Neuron (in vitro differentiated cells): ENCODE measurements around the gene KCNAB1.

ENCODE experiments used
- H2AFZ ChIP-seq: one replicate; pipeline ENCODE4 v1.6.1; 2013; ENCODE audit warnings: low read depth, mild to moderate bottlenecking, inconsistent platforms, low read length, moderate library complexity
- H3K27me3 ChIP-seq: one replicate; pipeline ENCODE4 v1.6.1; 2013; ENCODE audit warnings: low read length; ENCODE audit not compliant: insufficient read depth
- H3K36me3 ChIP-seq: one replicate; pipeline ENCODE4 v1.6.1; 2013; ENCODE audit warnings: low read length; ENCODE audit not compliant: insufficient read depth
- H3K4me1 ChIP-seq: one replicate; pipeline ENCODE4 v1.6.1; 2013; ENCODE audit warnings: low read length; ENCODE audit not compliant: insufficient read depth
- H3K4me3 ChIP-seq: 2 replicates; pipeline ENCODE4 v1.5.1; 2013; ENCODE audit warnings: mild to moderate bottlenecking, low read length, moderate library complexity
- H3K9me3 ChIP-seq: one replicate; pipeline ENCODE4 v1.6.1; 2013; ENCODE audit warnings: low read length

Gene KCNAB1

DNA sequence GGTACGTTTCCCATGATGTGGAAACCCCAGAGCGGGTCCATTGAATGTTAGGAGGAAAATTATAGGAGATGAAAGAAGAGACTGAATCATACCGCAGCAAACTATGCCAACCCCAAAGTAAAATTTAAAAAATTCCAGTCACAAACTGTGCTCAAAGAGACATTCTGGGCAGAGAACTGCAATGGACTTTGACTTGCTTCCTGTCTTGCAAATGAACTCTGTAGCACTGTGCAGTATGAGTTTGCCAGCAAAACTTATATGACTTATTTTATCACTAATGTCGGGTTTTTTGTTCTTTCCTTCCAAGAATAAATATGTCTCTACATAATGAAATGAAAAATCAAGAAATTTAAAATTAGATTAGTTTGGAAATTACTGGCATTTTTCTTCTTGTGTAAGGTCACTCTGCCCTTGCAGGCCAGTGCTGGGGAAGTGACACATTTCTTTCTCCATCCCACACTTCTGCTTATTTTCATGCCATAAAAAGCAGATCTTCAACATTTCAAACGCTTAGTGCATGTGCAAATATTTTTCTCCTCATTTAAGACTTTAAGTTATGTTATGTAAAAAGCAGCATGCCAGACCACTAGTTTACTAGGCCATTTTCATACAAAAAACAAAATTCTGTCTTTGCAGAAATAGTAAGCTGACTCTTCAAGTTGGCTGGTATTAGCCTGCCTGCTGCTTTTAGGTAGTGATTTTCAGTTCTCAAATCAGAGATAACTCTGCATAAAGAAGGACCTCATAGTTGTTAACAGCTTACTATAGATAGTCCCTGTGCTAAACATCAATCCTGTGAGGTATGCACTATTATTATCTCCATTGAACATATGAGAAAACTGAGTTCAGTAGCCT is 466.8 kb downstream of the KCNAB1 start:
- Histone ChIP-seq H3K4me3 (no peak overlapping the region), H3K4me1 (no peaks in the 10 kb centered on the region), H3K9me3 (no peaks in the 10 kb centered on the region), H3K27me3 (no peaks in the 10 kb centered on the region), H3K36me3 (no peaks in the 10 kb centered on the region), H2AFZ (no peak overlapping the region)

DNA sequence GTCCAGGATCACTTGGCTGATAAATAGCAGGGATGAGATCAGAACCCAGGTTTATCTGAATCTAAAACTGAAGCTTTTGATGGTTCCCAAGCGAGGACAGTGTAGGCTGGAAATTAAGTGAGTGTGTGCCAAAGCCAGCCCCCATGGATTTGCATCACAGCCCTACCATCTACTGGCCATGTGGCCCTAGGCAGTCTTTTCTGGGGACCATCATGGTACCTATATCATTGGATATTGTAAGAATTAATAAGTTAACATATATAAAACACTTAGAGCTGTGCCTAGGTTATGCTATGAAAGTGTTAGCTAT is 467.3 kb downstream of the KCNAB1 start:
- H3K4me3 ChIP-seq = no peak overlapping the region
- H3K36me3 ChIP-seq = no peaks in the 10 kb centered on the region
- H3K27me3 ChIP-seq = no peaks in the 10 kb centered on the region
- no peaks in the 10 kb centered on the region for H3K9me3 ChIP-seq
- H2AFZ ChIP-seq = no peak overlapping the region
- no peaks in the 10 kb centered on the region for H3K4me1 ChIP-seq
